GM19468 (cell line): ENCODE results near the gene VAPA.
"Not testable (repeated sequence)": the region's sequence is repeated elsewhere in the genome, so short reads cannot be mapped to it uniquely, and the experiment has no call there.

Experiments used
- ATAC-seq: cut with Tn5 transposase; IDR thresholded peaks from one replicate; pipeline ENCODE4 v1.9.1; 2021; ENCODE audit warnings: mild to moderate bottlenecking, moderate library complexity, moderate number of reproducible peaks; ENCODE audit not compliant: unreplicated experiment; ENCODE audit errors: extremely low read depth

VAPA gene

GRCh38 chr18:9912285-9912684 lies 1.5 kb upstream of the VAPA start:
- ATAC-seq = not testable (repeated sequence)

- no peak for ATAC-seq
Observed at GRCh38 chr18:9913151-9913525, 678 bp upstream of the VAPA start.

DNA sequence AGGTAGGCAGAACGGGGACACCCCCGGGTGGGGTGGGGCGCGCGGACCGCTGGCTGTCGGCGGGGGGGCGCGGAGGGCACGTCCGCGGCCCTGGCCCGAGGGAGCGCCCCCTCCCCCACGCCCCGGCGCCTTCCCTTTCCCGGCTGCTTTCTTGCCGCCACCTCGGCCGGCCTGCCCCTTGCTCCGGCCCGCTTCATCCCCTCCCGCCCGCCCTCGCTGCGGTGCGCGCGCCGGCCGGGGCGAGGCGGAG lies 443 bp downstream of the VAPA start:
- ATAC-seq = peak; percentile 15

DNA sequence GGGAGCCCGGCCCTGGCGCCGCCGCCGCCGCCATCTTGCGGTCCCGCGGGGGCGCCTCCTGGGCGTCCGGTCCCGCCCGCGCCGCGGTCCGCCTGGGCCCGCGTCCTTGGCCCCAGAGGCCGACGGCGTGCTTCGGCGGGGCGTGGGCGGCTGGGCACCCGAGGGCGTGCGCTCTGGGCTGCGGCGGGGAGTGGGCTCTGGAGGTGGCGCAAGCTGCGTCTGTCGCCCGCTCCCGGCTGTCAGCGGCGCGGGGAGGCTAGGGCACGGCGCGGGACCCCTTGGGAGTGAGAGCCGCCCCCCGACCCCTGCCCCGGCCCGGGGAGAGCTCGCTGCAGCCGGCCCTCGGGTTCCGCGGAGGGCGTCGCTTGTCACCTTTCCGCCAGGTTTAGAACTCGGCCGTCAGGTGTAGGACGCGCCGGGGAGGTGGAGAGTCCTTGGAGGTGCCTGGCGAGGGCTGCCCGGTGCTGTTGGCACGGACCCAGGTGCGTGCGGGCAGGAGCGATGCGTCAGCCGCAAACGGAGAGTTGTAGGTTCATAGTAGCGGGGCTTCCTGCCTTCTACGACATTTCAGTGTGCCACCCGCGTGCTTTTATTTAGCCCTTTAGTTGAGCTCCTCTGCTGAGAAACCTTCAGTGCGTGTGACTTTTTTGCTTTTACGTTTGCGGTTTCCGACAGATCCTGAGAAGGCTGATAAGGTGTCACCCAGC lies 921 bp downstream of the VAPA start:
- no peak for ATAC-seq

DNA sequence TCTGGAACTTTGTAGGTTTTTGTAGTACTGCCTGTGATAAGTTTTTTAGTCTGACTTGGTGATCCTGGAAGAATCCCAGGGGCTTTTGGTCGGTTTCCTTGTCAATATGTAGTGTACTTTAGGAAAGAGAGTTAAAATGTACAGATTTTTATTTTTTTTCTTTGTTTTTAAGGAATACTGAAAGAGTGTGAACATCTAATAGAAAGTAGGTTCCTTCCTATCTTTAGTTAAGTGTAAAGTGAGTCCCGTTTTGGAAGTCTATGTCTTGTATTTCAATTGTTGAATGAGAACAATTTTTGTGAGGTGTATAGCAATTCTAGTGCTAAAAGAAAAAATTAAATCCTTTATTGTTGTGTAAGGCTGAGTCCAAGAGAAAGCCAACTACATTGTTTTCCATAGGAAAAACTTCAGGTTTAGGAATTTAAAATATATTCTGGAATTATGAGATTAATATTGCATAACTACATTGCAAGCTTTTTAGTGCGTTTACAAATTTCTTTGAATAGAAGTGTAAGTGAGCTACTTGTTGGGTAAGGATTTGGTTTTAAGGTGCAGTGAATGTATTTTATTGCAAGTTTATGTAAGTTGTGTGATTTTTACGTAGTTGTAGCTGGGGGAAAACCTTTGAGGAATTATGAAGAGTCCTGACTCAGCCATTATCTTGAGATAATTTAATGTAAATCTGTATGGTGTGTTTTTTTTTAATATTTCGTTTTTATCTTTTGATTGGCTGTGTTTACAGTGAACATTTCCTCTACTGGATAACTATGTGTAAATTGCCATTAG lies 1.7 kb downstream of the VAPA start:
- ATAC-seq = no peak

DNA sequence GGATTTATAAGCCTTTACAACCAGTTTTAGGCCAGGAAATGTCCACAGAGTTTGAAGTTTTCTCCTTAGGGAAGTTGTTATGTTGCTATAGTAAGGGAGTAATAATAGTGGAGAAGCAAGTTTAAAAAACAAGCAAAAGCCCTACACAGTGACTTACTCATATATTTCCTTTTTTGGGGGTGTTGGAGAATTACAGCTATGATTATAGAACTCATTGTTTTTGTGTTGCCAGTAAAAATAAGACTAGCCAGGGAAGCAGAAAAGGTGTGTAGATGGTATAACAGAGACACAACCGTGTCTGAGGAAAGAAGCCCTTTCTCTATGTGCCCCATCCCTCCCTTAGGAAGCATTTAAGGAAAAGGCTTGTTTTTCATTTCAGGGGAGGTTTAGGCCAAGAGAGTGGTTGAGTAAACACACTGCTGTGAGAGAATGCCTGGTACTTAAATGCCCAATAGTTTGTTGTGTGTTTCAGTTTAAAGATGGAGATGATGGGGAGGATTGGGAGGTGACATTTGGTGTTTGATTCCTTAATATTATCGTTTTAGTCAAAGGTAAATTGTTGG lies 2.3 kb downstream of the VAPA start:
- no peak for ATAC-seq

DNA sequence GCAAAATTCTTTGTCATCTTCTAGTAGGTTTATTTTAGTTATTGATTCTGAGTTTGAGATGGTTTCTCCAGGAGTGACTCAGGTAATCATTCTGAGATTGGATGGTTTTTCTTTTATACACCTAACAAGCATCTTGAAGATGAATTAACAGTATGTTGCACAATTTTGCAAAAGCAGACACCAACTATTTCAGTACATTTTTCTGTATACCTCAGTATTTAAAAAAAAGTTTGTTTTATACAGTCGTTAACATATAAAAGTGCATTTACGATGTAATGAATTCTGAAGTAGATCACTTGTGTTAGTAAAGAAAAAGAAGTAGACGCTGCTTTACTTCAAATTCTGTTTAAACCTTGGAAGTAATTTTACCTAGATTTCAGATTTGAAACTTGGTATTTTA lies 3.0 kb downstream of the VAPA start:
- ATAC-seq = no peak

DNA sequence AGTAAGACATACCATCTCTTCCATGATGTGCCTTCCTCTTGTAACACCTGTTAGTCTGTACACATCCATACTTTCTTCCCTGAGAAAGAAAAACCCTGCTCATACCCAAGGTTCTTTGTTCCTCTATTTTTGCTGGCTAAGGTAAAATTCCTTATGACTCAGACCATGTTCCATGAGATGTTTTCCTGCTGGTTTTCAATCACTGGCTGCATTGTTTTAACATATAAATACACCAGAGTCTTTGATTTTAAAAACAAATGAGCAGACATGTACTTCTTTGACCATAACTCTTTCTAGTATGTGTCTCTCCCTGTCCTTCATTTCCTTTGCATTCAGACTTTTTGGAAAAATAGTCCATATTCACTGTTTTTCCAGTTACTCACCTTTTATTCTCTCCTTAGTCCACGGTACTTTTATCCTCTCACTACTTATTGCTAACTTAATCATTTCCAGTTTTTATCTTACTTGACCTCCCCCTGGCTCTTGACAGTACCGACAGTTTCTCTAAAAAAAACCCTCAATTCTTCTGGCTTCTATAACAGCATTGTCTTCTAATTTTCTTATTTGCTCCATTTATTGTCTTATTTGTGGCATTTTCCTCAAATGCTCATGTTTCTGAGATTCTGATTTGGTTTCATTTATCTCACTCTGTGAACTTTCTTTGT lies 4.3 kb downstream of the VAPA start:
- no peak for ATAC-seq

DNA sequence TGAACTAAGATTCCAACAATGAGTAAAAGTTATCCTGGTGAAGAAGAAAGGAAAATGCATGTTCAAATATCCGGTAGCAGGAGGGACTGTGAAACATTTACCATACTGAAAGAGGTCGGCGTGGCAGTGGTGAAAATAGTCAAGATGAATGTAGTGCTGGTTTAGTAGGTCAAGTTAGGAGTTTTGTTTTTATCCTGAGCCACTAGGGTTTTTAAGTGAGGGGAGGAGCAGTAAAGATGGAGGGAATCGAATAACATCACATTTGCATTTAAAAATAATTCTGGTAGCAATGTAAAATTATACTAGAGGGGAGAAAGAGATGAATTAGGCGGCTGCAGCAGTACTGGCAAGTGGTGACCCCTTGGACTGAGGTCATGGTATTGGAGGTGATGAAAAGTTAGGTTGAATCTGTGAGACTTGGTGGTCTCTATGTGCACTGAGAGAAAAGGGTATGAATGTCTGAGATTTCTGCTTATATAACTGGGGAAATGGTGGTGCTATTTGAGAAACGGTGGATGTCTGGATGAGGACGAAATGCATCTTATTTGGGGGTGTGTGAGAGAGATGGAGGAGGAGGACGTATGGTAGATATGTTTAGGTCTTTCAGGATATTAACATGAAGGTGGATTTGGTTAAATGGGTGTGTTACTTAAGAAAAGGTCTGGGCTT lies 5.9 kb downstream of the VAPA start:
- ATAC-seq = no peak

DNA sequence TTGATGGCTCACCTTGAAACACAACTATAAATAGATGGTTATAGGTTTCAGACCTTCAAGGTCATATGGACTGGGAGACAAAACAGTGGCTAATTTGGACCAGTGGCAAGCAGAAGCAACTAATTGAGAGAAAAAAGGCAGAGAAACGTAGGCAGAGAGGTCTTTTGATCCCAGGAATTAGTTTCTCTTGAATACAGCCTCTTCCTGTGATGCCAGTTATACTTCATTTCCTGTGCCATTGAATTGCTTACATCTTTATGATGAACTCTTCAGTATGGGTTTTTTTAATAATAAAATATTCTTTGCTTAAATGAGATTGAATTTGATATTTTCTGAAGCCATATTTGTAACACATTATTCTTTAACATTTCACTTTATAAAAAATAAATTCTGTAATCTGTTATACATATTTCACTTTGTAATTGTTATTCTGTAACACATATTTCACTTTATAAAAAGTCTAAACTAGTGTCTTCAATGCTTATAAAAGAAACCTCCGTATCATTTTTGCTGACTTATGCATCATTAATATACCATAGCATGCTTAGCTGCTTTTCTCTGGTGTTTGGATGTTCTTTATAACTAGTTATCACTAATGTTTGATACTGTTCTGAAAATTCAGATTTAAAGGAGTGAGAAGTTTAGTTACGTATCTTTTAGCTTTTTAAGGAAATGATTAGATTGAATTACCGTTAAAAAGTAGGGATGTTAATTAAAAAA lies 8.9 kb downstream of the VAPA start:
- no peak for ATAC-seq

DNA sequence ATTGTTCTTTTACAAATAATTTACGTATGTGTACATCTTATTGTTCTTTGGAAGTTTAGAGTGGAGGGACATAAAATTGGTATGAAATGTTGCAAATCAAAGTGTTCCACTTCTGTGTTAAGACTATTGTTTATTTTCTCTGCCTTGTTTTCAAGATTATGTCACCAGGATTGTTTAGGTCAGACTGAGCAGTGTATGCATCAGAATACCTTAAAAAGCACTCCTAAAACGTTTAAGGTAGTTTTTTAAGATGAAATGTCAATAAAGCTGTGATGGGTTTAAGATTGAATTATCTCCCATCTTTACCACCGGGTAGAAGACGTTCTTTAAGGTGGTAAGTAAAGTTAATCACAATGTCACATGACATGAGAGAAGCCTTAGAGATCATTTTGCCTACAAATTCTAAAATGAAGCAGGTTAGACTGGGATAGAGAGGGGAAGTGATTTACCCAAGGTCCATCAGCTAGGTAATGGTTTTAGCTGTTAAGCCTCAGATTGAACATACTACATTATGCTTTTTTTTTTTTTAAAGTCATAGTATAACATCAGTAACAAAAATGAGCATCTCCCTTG lies 10.6 kb downstream of the VAPA start:
- ATAC-seq = no peak

DNA sequence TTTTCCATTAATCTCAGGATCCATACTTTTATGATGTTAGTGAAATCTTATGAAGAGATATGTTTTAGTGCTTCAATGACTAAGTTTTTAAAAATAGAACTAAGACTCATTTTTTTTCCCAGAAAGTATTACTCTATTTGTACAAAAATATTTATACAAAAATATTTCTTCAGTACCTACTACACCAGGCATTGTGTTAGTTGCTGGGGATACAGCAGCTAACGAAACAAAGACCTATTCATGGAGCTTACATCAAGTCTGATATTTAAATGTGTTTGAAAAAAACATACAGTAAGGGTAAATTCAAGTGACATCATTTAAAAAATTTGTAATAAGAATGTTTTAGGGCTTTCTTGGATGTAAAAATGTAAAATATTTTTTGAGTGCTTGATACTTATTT lies 11.6 kb downstream of the VAPA start:
- no peak for ATAC-seq

GRCh38 chr18:9925795-9926194 lies 12.0 kb downstream of the VAPA start:
- no peak for ATAC-seq

DNA sequence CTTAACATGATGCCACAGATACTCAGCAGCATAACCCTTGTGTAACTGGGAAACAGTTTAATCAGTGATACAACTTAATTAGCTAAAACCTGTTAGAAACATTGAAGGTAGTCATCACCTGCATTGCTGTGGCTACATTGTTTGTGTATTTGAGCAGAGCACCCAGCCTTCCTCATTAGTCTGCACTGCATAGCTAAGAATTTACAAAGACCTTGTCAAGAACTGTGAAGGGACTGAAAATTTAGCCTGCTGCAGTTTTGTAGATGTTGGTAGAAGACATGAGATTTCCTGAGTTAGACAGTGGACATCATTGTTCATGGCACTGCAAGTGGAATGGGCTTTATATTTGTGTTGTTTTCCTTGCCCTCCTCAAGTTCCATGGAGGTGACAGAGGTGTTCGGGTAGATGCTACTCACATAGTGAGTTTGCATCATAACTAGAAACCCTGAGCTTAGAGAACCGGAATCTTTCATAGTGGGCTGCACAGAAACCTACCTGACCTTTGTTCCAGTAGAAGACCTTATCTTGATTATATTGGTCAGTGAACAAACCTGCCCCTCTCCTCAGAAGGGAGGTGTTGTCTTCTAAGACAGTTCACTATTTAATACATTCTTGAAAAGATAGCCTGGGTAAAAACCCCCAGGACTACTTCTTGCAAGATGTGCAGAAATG lies 12.5 kb downstream of the VAPA start:
- ATAC-seq = no peak

DNA sequence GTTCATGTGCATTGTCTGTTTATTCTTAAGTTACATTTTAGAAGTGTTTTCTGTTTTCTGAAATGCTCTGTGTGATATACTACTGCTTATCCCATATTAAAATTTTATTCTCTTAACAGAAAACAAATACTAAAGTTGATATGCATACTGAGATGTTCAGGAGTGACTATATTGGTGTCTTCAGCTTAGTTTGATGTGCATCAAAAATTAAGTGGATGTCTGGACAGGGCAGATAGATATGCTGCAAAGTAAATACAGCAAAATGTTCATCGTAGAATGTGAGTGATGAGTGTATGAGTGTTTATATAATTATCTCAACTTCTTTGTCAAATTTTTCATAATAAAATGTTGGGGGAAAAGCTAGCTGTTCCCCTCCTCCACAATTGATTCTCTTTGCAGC lies 13.2 kb downstream of the VAPA start:
- no peak for ATAC-seq

DNA sequence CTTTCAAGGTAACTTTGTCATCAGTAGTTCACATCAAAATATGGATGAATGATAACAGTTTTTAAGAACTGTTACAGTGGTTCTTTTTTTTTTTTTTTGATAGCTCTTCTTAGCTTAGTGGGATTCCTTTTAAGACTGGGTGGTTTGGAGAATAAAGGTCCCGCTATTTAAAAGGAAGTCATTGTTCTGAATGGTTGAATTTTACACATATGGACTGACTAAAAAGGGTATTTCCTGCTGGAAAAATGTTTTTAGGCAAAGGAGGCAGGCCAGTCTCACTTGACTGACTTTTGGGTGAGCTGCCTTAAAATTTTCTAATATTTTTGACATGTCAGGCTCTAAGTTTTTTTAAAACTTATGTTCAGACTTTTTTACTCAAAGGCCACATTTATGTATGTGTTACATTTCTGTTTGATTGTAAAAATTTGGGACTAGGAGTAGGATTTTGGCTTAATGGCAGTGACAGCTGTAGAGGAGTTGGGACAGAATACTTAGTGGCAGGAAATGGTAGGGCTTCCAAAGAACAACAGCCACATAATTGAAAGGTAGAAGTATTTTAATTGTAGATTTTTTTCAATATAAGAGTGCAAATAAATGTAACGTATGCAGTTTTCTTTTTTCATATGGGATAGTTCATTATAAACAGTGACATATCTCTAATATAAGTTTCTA lies 13.7 kb downstream of the VAPA start:
- ATAC-seq = no peak

DNA sequence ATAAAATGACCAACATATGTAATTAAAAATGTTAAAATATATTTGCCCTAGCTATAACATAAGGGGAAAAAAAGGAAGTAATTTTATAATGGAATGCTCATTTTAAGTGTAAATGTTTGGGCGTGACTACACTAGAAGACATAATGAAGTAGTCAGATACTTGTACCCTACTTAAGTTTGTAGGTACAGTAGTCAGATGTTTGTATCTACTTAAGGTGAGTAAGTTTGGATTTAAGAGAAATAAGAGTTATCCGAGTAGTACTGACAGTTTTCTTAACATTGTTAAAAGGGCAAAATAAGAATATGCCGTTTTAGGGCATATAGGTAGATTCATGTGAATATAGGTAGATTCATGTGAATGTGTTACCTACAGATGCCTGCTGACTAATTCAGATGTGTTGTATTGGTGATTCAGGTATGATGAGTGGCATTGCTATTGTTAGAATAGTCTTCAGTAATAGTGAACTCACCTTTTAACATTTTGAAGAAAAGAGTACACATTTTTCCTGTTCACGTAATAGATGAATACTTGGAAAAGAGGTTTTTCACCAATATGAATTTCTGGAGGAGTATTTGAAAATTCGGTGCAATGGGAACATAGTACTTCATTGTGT lies 14.9 kb downstream of the VAPA start:
- no peak for ATAC-seq

- no peak for ATAC-seq
Observed at GRCh38 chr18:9930299-9930884, 16.6 kb downstream of the VAPA start.
